KBM-7 (cell line): Measurements from ENCODE around the gene TSPEAR.
"Not testable (repeated sequence)": the region's sequence is repeated elsewhere in the genome, so short reads cannot be mapped to it uniquely, and the experiment has no call there.

Source experiments
- DNase-seq: peaks from one replicate; pipeline ENCODE4 v3.0.0-alpha.2; 2015
- in situ Hi-C: fragments of 300-500 bp; cut with MboI; formaldehyde crosslinking; loops from 2 replicates; pipeline ENCODE4 v1.14.3; 2020; ENCODE audit warnings: low sequenced_read_pairs, low pct_unique_long_range_greater_than_20kb, mixed read lengths

TSPEAR gene

DNA sequence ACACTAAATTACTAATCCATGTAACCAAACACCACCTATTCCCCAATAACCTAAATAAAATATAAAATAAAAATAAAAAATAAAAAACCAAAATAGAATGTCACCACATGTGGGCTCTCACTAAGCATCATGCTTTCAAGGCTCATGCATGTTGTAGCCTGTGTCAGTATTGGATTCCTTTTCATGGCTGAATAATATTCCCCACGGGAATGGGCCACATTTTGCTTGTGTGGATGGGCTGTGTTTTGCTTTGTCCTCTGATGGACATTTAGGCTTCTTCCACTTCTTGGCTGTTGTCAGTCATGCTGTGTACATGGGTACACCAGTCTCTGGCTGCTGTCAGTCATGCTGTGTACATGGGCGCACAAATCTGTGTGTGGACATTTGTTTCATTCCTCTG lies 122.3 kb downstream of the TSPEAR start:
- DNase-seq: no peak
- in situ Hi-C loops: no loop called here

DNA sequence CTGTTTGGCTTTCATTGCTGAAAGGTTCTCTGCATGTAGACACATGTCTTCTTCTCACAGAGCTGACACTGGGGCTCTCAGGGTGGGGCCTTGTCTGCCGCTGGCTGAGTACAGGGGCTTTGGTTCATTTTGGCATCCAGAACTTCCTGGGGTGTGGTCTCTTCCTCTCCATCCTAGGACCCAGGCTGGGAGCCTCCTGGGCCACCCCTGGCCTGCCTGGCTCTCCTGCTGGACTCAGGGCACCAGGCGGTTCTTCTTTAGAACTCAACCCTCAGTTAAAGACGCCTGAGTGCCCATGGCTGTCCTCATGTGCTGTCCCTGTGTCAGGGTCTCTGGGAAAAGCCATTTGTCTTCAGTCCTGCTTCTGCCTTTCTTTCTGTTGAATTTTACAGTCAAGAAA lies 125.5 kb downstream of the TSPEAR start:
- in situ Hi-C loops: no loop called here
- no peak for DNase-seq

DNA sequence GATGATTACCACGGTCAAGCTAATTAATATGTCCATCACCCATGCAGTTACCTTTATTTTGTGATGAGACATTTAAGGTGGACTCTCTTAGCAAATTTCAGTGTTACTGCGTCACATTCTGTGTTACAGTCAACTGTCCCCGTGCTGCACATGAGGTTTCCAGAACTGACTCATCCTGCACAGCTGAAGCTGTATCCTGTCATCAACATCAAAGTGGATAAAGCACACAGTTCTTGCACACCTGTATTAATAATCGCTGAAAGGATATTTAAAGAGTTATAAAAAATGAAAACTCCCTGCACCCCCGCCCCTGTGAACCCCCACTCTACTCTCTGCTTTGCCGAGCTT lies 127.6 kb downstream of the TSPEAR start:
- DNase-seq: no peak
- in situ Hi-C loops: no loop called here

DNA sequence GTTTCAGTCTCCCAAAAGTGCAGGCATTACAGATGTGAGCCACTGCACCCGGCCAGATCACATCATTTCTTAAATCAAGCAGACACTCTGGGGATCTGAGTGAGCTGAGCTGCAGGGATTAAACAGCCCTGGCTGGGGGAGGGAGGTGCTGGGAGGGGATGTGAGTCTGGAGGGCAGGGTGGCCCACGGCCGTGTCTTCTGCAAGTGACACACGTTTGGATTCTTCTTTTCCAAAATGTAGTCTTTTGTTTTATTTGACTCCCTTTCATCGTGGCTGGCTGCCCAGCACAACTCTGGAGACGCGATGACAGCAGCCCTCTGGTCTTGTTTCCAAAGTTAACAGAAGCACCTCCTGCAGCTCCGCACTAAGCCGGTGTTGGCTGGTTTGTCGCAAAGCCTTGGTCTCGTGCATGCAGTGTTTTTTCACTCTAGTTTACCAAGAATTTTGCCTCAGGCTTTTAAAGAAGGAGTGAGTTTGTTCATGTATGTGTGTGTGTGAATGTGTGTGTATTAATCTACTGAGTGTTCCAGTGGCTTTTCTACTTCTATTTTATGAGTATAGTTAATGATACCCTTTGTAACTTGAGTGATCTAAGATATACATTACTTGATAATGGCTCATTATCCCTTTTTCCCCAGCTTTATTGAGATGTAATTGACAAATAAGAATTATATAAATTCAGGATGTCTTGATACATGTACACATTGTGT lies 128.1 kb downstream of the TSPEAR start:
- in situ Hi-C loops: no loop called here

DNA sequence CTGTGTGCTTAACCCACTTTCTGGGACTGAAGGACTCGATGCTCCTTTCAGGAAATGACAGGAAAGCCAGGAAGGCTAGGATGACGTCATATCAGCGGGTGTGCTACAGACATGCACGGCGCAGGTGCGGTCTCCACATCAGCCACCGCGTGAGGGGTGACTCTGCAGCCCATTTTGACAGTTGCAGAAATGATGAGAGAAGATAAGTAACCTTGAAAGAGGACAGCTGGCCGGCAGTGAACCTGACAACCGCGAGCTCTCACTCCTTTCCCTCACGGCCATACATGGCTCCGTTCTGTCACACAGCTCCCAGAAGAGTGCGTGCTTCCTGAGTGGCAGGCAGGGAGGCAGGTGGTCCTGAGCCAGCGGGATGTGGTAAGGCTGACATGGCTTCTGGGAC lies 129.3 kb downstream of the TSPEAR start:
- no peak for DNase-seq

More for the DNA sequence above, 128.1 kb downstream of the TSPEAR start:
- DNase-seq: no peak

DNA sequence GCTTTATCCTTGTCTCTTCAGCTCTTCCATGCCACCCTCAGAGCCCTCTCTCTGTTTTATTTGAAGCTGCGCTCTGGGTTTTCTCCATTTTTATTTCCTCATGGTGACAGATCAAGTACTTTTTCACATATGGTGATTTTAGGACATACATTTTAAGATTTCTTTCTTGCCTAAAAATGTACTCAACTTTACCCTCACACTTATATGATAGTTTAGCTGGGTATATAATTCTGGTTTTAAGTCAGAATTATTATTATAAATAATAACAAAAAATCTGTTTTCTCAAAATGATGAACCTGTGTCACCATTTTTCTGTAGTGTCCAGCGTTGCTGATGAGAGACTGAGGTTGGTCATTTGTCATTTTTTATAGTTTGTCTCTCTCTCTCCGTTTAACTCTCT lies 130.2 kb downstream of the TSPEAR start:
- in situ Hi-C loops: no loop called here
- DNase-seq: no peak

More for the DNA sequence above, 129.3 kb downstream of the TSPEAR start:
- in situ Hi-C loops: no loop called here

DNA sequence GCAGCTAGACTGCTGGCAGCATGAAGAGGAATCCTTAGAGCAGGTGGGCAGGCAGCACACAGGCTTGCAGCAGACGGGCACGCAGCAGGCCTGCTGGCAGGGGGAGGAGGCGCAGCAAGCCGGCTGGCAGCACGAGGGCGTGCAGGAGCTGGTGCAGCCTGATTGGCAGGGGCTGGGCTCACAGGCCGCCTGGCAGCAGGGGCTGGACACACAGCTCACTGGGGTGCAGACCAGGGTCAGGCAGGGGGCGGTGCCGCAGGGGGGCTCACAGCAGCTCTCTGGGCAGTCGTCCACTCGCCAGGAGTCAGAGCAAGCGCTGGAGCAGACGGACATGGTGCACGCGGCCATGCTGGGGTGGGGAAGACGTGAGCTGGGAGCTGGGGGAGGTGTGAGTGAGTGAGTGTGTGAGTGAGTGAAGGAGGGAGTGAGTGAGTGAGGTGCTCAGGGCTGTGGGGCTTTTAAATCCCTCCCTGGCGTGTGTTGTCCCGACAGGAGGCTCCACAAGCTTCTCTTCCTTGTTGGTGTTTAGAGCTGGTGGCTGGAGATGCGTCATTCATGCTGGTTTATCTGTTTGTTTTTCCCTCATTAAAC lies 131.0 kb downstream of the TSPEAR start, which contains the start of gene KRTAP10-5:
Gene KRTAP10-5, minus strand, starts transcription at position 374 of the 591 bp plus-strand sequence. Its CDS starts 26 bp downstream, at position 348.
- in situ Hi-C loops, DNase-seq: not testable (repeated sequence)

DNA sequence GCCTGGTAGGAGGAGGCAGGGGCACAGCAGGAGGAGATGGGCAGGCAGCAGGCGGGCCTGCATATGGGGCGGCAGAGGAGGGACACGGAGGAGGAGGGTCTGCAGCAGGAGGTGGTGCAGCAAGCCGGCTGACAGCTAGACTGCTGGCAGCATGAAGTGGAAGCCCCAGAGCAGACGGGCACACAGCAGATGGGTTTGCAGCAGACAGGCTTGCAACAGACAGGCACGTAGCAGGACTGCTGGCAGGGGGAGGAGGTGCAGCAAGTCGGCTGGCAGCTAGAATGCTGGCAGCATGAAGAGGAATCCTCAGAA lies 131.6 kb downstream of the TSPEAR start:
- in situ Hi-C loops: no loop called here
- DNase-seq: no peak

DNA sequence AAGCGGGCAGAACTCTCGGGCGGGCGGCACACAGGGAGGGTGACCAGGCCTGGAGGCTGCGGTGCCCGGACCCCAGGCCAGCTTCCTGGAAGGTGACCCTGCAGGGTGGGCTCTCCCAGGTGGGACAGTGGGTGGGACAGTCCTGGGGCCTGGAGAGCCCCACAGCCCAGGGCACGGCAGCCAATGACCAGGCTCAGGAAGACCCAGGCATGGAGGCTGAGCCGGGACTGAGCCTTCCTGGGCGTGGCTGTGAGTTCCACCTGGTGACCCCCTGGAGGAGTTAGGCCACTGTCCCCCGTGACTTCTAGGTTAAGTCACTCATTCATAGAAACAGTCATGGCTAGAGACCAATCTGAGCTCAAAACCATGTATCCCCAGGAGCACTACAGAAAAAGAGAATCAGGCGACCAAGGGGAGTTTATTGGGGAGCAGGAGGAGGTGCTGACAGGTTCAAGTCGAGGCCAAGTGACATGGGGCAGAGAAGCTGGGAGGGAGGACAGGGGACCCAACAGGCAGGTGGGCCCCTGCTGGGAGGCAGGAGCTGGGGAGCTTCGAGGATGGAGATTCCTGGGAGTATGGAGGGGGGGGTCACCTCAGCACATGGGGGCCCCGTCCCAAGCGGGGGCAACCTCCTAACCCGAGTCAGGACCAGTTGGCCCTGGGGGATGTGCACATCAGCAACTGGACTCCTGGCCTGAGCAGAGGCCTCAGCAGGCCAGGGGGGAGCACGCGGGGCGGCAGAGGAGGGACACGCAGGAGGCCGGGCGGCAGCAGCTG lies 132.1 kb downstream of the TSPEAR start:
- no peak for DNase-seq
- in situ Hi-C loops: no loop called here

DNA sequence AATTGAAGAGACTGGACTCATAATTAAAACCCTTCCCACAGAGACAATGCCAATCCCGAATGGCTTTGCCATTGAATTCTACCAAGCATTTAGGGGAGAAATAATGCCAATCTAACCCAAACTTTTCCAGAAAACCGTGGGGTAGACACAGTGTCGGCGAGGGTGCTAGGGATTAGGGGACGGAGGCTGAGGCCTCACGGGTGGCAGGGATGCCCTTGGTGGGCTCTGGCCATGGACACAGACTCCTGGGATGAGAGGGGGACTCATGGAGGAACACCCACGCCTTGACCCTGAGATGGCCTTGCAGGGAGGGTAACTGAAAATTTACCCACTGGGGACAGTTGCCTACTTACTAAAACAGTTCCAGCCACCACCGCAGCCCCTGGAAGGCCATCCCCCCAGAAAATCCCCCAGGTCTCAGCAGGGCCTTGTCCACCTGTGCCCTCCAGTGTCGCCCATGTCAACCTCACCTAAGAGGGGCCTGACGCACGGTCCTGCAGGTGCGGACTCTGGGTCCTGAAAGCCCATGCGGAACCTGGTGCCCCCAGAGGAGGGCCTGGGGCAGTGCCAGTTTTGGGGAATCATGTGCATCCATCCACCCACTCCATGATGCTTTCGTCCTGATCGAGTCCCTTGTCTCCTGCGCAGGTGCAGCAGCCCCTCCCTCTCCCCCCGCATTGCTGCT lies 132.9 kb downstream of the TSPEAR start:
- DNase-seq: no peak

DNA sequence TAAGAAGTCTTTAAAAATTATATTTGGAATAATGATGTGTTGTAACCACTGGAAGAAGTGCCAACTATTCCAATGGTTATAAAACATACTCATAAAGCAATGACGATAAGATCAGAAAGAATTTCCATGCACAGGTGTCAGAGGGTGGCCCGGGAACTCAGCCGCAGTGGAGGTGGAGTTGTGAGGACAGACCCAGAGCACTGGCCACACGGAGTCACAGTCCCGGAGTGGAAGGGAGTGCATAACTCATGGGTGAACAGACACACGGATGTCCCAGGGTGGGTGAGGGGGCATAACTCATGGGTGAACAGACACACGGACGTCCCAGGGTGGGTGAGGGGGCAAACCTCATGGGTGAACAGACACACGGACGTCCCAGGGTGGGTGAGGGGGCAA lies 135.3 kb downstream of the TSPEAR start:
- no peak for DNase-seq
- in situ Hi-C loops: no loop called here

More for the DNA sequence above, 132.9 kb downstream of the TSPEAR start:
- in situ Hi-C loops: no loop called here

DNA sequence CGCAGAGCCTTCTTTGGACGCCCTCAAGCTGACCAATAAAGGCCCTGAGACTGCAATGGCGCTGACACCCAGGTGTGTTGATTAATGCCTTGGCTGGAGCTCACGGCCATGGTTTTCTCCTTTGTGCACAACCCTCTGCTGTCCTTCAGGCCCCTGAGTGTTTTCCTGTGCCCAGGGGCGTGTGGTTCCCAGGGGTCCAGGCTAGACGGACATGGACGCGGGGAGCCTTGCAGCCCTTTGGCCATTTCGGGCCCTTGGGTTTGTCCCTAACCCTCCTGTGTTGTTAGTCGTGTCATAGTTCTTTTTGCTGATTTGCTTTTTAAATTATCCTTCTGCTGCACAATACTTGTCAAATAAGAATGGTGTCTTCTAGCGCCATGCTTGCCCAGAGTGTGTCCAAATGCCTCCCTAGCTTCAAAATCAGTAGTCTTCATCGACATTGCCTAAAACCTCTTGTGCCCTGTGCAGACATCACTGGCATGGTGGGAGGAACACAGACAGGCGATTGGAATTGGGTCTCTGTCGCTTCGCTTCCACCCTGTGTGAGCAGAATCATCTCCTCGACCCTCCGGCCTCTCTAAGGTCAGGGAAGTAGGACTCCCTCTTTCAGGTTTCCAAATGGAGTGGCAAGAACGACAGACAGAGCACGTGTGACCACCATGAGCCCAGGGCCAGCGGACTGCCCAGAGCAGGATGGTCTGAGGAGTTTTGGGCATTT lies 135.9 kb downstream of the TSPEAR start:
- in situ Hi-C loops: no loop called here
- no peak for DNase-seq

DNA sequence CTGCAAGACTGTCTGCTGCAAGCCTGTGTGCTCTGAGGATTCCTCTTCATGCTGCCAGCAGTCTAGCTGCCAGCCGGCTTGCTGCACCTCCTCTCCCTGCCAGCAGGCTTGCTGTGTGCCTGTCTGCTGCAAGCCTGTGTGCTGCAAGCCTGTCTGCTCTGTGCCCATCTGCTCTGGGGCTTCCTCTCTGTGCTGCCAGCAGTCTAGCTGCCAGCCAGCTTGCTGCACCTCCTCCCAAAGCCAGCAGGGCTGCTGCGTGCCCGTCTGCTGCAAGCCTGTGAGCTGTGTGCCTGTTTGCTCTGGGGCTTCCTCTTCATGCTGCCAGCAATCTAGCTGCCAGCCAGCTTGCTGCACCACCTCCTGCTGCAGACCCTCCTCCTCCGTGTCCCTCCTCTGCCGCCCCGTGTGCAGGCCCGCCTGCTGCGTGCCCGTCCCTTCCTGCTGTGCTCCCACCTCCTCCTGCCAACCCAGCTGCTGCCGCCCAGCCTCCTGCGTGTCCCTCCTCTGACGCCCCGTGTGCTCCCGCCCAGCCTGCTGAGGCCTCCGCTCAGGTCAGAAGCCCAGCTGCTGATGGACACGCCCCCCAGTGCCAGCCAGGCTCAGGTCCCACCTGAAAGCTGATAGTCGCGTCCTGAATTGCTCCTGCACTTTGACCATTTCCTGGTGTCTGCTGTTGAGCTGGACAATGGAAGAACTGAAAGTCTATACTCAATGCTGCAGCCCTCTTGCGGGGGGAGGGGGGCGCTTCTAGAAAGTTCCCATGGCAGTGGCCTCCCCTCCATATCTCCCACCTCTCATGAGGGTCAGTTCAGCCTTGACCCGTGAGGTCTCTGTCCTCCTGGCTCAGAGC lies 136.7 kb downstream of the TSPEAR start:
- DNase-seq: no peak
- in situ Hi-C loops: loop anchor here (25.0 kb wide), 1 partner anchor 112 kb away; the partner anchor contains the start of gene LRRC3

DNA sequence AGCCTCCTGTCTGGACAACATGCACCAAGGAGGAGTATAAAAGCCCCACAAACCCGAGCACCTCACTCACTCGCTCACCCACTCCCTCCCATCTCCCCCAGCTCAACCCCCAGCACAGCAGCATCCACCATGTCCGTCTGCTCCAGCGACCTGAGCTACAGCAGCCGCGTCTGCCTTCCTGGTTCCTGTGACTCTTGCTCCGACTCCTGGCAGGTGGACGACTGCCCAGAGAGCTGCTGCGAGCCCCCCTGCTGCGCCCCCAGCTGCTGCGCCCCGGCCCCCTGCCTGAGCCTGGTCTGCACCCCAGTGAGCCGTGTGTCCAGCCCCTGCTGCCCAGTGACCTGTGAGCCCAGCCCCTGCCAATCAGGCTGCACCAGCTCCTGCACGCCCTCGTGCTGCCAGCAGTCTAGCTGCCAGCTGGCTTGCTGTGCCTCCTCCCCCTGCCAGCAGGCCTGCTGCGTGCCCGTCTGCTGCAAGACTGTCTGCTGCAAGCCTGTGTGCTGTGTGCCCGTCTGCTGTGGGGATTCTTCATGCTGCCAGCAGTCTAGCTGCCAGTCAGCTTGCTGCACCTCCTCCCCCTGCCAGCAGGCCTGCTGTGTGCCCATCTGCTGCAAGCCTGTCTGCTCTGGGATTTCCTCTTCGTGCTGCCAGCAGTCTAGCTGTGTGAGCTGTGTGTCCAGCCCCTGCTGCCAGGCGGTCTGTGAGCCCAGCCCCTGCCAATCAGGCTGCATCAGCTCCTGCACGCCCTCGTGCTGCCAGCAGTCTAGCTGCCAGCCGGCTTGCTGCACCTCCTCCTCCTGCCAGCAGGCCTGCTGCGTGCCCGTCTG lies 137.5 kb downstream of the TSPEAR start, which contains the start of gene KRTAP10-4:
Gene KRTAP10-4, plus strand, starts transcription at position 100 of the 827 bp plus-strand sequence. Its CDS starts 30 bp downstream, at position 130.
- DNase-seq: not testable (repeated sequence)
- in situ Hi-C loops: loop anchor here (25.0 kb wide), 1 partner anchor 112 kb away; the partner anchor contains the start of gene LRRC3

DNA sequence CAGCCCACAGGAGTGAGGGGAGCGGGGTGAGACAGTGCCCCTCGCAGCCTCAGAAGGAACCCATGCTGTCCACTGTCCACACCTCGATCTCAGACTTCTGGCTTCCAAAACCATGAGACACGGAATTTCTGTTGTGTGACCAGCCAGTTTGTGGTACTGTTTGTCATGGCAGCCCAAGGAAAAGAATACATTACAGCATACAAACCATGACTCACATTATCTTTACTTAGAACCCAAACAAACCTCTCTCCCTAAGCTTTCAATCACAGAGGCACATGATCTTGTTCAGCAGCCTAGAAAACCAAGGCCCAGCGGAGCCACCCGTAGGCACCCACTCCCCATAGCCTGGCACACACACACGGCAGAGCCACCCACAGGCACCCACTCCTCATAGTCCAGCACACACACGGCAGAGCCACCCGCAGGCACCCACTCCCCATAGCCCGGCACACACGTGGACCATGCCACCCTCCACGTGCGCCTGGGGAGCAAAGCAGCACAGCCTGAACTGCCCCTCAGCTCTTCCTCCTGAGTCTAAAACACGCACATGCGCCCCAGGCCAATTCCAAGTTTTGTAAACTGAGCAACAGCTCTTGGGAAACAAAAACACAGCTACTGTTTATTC lies 138.3 kb downstream of the TSPEAR start:
- DNase-seq: no peak
- in situ Hi-C loops: loop anchor here (25.0 kb wide), 1 partner anchor 111 kb away; the partner anchor contains the start of gene LRRC3

DNA sequence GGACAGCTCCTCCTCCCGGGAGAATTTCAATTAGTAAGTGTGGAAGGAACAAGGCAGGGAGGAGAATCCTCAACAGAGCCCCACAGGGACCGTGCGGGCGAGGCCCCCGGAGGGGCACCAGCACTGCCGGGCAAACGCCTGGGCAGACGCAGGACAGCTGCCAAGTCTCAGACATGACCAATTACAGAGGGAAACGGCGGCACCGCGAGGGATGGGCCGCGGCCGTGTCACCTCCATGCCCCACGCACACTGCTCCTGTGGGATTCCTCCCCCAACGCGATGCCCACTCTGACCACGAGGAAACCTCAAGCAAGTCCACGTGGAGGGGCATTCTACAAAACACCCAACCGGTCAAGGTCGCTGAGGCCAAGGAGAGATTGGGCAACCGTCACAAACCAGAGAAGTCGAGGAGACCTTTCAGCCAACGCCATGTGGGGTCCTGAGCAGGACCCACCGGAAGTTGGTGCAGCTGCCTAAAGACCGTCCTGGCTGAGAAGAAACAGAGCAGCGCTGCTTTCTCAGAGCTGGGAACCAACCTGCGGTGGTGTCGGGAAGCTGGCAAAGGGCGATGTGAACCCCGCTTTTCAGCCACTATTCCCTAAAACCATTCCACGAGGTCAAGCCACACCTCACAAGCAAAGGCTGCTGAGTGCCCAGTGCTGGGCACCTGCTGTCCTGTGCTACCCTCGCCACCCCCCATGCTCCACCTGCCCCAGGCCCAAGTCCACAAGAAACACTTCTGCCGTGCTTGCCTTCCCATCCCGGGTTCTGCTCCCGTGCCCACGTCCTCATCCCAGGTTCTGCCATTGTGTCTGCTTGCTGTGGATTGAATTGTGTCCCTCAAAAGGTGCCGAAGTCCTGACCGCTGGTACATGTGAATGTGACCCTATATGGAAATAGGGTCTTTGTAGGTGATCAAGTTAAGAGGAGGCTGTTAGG lies 139.3 kb downstream of the TSPEAR start:
- in situ Hi-C loops: loop anchor here (25.0 kb wide), 1 partner anchor 110 kb away; the partner anchor contains the start of gene LRRC3
- DNase-seq: no peak
